HG03025 (cell line): ENCODE measurements around the gene PBX1.

Source experiments
- ATAC-seq: cut with Tn5 transposase; IDR thresholded peaks from one replicate; pipeline ENCODE4 v1.9.1; 2021; ENCODE audit warnings: mild to moderate bottlenecking, moderate library complexity; ENCODE audit not compliant: unreplicated experiment, low FRiP score

PBX1 gene

DNA sequence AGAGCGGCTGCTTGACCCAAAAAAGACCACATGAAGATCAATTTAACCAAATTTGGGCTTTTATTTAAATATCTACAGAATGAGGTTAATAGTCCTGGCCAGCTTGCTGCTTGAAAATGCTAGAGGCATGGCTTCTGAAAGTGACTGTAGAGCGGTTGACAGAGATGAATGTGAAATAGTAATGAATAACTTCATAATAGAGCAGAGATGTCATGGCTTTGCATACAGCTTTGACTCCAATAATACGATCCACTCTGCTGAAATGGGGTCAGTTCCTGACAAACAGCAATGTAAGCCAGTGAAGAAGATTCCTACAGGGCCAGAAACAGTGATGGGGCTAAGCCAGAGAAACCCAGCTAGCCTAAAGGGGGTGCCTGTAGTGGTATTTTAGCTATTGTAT is 183.8 kb downstream of the PBX1 start:
- ATAC-seq = no peak

- ATAC-seq = no peak
Observed at GRCh38 chr1:164743976-164744375, 185.0 kb downstream of the PBX1 start.

- no peak for ATAC-seq
Observed at GRCh38 chr1:164745736-164746135, 186.8 kb downstream of the PBX1 start.

GRCh38 chr1:164746632-164747031 is 187.6 kb downstream of the PBX1 start:
- ATAC-seq = no peak

- ATAC-seq = no peak
Observed at GRCh38 chr1:164748253-164748899, 189.4 kb downstream of the PBX1 start.

- ATAC-seq = no peak
Observed at GRCh38 chr1:164753521-164754077, 194.6 kb downstream of the PBX1 start.

GRCh38 chr1:164754088-164754600 is 195.2 kb downstream of the PBX1 start:
- no peak for ATAC-seq

GRCh38 chr1:164755690-164756089 is 196.7 kb downstream of the PBX1 start:
- ATAC-seq = no peak

DNA sequence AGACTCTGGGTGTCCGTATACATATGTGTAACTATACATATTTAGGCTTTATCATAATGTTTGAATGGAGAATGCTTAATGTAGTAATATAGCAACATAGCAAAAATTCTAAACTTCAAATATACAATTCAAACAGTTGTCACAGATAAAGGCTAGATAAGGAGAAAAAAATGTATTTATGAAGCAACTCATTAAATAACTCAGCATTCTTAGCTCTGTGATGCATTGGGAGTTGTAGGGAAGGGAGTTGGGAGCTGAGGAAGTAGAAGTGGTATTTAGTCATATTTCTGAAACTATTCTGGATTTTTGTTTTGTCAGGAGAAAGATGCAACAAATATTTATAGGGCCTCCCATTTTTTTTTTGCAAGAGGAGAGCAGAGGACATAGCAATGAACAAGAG is 197.8 kb downstream of the PBX1 start:
- no peak for ATAC-seq

GRCh38 chr1:164757625-164758024 is 198.6 kb downstream of the PBX1 start:
- ATAC-seq = no peak

DNA sequence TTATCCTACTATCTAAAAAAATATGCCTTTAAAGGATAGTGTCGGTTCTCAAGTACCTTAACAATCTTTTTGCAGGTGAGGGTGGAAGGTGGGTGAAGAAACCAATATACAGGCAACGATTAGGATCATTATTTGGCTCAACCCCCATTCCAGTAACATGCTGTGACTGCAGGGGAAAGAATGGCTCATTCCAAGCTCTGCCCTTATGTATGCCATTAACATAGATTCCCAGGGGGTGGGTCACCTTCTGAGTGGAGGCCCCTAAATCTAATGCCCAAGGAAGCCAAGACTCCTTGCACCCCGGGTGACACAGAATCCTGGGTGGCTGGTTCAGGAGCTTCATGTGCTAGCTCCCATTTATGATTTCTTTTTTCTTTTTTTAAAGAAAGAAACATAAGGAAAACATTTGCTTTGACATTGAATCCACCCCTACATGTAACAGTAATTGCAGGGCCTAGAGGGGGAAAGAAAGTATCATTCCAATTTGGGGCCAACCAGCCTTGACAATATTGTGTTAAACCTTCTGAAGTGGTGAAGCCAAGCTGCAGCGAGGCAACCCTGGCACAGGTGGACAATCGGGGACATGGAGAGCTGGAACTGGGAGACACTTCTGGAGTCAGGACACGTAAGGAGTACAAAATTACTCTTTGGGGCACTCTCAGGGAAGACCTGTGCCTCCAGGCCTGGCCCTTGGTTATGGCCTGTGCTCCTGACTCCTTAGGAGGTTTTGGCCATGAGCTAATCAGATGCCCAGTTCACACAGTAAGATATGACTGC is 200.3 kb downstream of the PBX1 start:
- no peak for ATAC-seq

DNA sequence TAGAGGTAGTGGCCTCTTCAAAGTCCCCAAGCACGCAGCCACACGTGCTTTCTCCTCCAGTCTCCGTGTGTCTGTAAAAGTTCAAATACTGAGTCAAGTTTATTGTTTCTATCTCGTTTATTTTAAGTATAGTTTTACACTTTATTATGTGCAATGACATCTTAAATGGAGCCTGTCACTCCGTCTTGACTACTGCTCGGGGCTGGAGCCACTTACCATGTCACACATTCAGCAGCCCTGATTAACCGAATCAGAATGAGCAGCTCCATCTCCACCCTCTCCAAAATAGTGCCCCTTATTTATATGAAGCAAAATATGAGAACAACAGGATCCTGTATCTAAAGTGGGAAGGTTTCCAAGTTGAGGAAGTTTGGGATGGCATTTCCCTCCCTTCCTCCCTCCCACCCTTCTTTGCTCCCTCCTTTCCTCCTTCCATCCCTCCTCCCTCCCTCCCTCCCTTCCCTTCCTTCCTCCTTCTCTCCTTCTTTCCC is 201.0 kb downstream of the PBX1 start:
- no peak for ATAC-seq

DNA sequence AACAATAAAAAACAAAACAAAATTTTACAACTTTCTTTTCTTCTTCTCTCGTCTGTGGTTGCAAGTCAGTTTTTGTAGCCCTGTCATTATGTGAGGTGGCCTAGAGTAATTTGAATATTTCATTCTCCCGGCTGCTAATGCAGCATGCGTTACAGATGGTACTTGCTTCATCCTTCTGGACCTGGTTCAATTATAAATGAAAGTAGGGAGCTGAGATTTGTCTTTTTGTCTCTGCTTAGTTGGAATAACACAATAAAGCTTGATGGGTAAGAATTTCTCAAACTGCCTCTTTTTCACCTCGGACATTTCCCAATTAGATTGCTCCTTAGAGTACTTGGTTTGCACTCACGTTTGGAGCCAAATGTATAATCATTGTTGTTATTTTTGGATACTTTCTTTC is 201.6 kb downstream of the PBX1 start:
- ATAC-seq = no peak

DNA sequence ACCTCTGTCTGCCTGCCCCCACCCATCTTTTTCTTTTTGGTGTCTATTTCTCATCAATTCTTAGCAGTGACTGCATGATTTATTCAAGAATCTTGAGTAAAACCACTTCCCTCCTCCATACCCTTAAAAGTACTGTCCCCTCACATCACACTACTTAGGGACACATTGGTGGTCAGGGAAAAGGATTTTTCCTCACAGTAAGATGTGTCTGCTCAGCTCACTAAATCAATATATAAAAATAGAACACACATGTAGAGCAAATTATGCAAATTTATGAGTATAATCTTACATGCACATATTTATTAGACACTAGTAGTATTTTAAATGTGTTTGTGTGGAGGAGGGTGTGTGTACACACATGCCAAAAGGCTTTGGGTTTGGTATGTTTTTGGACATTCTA is 202.0 kb downstream of the PBX1 start:
- no peak for ATAC-seq

GRCh38 chr1:164763098-164763497 is 204.1 kb downstream of the PBX1 start:
- ATAC-seq = no peak

GRCh38 chr1:164764333-164764732 is 205.3 kb downstream of the PBX1 start:
- no peak for ATAC-seq

- ATAC-seq = no peak
Observed at GRCh38 chr1:164765557-164765956, 206.6 kb downstream of the PBX1 start.

- no peak for ATAC-seq
Observed at GRCh38 chr1:164765992-164766720, 207.2 kb downstream of the PBX1 start.

DNA sequence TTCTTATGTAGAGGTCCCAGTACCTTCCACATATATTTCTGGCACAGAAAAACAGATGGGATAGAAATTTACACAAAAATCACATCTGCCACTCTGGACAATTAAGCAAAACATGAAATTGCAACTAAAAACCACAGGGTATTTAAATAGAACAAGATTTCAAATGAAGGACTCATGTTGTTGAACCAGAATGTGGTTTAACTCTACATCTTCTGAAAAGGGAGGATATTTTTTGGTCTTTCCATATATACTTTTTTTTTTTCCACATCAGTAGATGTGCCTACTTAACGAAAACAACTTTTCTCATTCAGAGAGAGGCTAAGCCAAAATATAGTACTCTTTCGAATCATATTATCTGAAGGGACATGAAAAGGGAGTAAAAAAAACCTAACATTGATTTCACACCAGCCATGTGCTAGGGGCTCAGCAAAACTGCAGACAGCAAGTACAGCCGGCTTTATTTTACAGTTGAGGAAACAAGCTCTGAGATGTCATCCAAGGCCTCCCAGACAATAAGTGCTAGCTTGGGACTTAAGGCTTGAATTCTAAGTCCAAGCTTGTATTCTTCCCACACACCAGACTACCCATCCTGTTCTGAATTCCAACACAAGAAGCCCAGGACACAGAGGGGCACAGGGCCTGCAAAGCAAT is 208.9 kb downstream of the PBX1 start:
- ATAC-seq = no peak

- ATAC-seq = no peak
Observed at GRCh38 chr1:164768619-164769018, 209.6 kb downstream of the PBX1 start.
